Neural crest cell (in vitro differentiated cells): ENCODE data around the gene PLA2G2E. TPM values are rescaled to one million over a fixed set of nuclear protein-coding genes. Genes with fewer than 3 reads are reported as not detected.

Experiments used
- DNase-seq: peaks from one replicate; pipeline ENCODE4 v3.0.0; 2021; ENCODE audit warnings: low read depth, mixed read lengths, low spot score
- H3K27ac Mint-ChIP-seq: one replicate; pipeline ENCODE4 v1.8.0; 2021; ENCODE audit warnings: mild to moderate bottlenecking, mixed read lengths; ENCODE audit not compliant: unreplicated experiment
- H3K27me3 Mint-ChIP-seq: 2 replicates; pipeline ENCODE4 v1.8.0; 2021; ENCODE audit warnings: low read depth, mild to moderate bottlenecking, mixed read lengths
- H3K36me3 Mint-ChIP-seq: 2 replicates; pipeline ENCODE4 v1.8.0; 2021; ENCODE audit warnings: low read depth, mild to moderate bottlenecking, mixed read lengths
- H3K4me1 Mint-ChIP-seq: 2 replicates; pipeline ENCODE4 v1.8.0; 2021; ENCODE audit warnings: mixed read lengths
- H3K4me3 Mint-ChIP-seq: one replicate; pipeline ENCODE4 v1.8.0; 2021; ENCODE audit warnings: mild to moderate bottlenecking, mixed read lengths
- H3K9me3 Mint-ChIP-seq: 2 replicates; pipeline ENCODE4 v1.8.0; 2021; ENCODE audit warnings: mixed read lengths
- total RNA-seq: library from RNA; stranded (reverse); gene quantifications from 2 replicates; pipeline ENCODE4 v1.2.1, GENCODE V29; 2021
- TF ChIP-seq, protein P1 (sequence below): fragments of 200-600 bp; sonication (generic); conservative IDR thresholded peaks from 2 replicates; pipeline ENCODE4 v1.5.0; 2021; ENCODE audit warnings: antibody characterized with exemption, mild to moderate bottlenecking

PLA2G2E gene
- total RNA-seq, 1 donor from 2014 or later, result not detected

DNA sequence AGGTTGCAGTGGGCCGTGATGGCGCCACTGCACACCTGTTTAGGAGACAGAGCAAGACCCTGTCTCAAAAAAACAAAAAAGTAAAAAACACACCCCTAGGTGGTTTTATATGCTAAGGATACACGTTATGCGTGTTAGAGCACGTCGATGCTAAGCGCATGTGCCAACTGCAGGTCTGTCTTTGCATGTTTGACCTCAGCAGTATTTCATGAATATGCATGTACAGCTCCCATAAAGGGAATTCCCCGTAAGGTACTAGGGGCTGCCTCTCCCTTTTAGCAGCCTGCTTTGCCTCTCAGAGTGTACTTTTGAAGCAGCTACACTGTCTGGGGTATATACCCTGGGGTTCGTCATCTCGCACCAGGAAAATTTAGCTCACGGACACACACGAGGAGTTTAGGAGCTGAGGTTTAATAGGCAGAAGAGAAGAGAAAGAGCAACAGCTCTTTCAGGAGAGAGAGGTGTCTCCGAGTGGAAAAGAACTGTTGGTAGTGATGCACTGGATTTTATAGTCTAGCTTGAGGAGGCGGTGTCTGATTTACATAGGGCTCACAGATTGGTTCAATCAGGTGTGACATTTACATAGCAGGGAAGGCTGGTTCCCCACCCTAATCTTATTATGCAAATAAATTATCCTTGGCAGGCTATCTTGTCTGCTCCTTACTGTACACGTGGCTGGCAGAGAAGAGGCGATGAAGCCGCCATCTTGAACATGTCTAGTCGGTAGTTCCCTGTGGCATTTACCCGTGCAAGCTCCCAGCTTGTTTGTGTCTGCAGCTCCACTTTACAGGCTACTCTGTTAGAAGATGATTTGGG is 45.4 kb downstream of the PLA2G2E start:
- peaks cover 12% of the 10 kb centered on the region for H3K4me1 Mint-ChIP-seq
- H3K27me3 Mint-ChIP-seq, result peaks cover 2% of the 10 kb centered on the region
- no peaks in the 10 kb centered on the region for H3K36me3 Mint-ChIP-seq
- H3K27ac Mint-ChIP-seq, result no peak overlapping the region
- peaks cover 5% of the 10 kb centered on the region for H3K9me3 Mint-ChIP-seq
- DNase-seq, result no peak
- peak overlapping the region; percentile 72 for H3K4me3 Mint-ChIP-seq
- TF ChIP-seq, protein P1, sequence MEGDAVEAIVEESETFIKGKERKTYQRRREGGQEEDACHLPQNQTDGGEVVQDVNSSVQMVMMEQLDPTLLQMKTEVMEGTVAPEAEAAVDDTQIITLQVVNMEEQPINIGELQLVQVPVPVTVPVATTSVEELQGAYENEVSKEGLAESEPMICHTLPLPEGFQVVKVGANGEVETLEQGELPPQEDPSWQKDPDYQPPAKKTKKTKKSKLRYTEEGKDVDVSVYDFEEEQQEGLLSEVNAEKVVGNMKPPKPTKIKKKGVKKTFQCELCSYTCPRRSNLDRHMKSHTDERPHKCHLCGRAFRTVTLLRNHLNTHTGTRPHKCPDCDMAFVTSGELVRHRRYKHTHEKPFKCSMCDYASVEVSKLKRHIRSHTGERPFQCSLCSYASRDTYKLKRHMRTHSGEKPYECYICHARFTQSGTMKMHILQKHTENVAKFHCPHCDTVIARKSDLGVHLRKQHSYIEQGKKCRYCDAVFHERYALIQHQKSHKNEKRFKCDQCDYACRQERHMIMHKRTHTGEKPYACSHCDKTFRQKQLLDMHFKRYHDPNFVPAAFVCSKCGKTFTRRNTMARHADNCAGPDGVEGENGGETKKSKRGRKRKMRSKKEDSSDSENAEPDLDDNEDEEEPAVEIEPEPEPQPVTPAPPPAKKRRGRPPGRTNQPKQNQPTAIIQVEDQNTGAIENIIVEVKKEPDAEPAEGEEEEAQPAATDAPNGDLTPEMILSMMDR, result no peak

DNA sequence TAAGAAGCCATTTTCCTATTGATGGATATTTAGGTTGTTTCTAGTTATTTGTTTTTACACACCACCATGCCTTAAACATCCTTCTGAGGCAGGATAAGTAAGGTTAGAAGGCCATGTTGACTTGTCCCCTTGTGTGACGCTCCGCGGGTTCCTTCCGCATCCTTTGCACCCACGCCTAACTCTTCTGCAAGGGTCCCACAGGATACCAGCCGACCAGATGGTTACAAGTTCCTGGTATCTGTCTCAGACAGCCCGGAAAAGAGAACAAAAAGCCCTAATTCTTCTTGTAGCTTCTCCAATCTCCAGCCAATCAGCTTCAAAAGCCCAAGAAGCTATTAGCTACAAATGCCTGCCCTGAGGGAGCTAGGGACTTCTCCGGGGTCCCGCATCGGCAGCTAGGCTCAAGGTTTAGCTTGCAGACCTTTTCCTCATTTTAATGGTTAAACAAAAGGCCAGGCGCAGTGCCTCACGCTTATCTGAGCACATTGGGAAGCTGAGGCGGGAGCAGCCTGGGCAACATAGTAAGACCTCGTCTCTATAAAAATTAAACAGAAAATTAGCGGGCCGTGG is 46.2 kb downstream of the PLA2G2E start:
- Mint-ChIP-seq H3K9me3 (peaks cover 5% of the 10 kb centered on the region), H3K27me3 (peaks cover 6% of the 10 kb centered on the region), H3K27ac (no peak overlapping the region), H3K4me3 (no peak overlapping the region), H3K36me3 (no peaks in the 10 kb centered on the region), H3K4me1 (peaks cover 10% of the 10 kb centered on the region)
- TF ChIP-seq, protein P1, result no peak
- no peak for DNase-seq

GRCh38 chr1:19872190-19872589 is 51.2 kb downstream of the PLA2G2E start:
- TF ChIP-seq, protein P1, result no peak
- H3K4me3 Mint-ChIP-seq, result no peak overlapping the region

More at GRCh38 chr1:19872190-19872589, 51.2 kb downstream of the PLA2G2E start:
- no peaks in the 10 kb centered on the region for H3K36me3 Mint-ChIP-seq
- H3K9me3 Mint-ChIP-seq, result peaks cover 2% of the 10 kb centered on the region
- H3K27ac Mint-ChIP-seq, result no peak overlapping the region
- no peak for DNase-seq
- H3K4me1 Mint-ChIP-seq, result no peaks in the 10 kb centered on the region
- H3K27me3 Mint-ChIP-seq, result peaks cover 25% of the 10 kb centered on the region

Other genes starting within 250 kb of the PLA2G2E start
- gene TMCO4, start 123.7 kb downstream of the PLA2G2E start, total RNA-seq, result 0.75 and 1.0 TPM in 2 replicates
- gene RNF186, start 108.3 kb downstream of the PLA2G2E start, total RNA-seq, result not detected in 2 replicates
- gene OTUD3, start 41.2 kb downstream of the PLA2G2E start, total RNA-seq, result 23.3 and 23.5 TPM in 2 replicates
- not detected in 2 replicates for gene PLA2G2A, start 56.0 kb upstream of the PLA2G2E start, total RNA-seq
- gene PLA2G5, start 146.6 kb upstream of the PLA2G2E start, total RNA-seq, result not detected in 2 replicates
- not detected in 2 replicates for gene PLA2G2D, start 195.9 kb upstream of the PLA2G2E start, total RNA-seq
- gene PLA2G2F, start 215.7 kb upstream of the PLA2G2E start, total RNA-seq, result not detected in 2 replicates